Measurements from ENCODE around the gene SLC9A8.
"Not testable (repeated sequence)": the region's sequence is repeated elsewhere in the genome, so short reads cannot be mapped to it uniquely, and the experiment has no call there.

The SLC9A8 gene

DNA sequence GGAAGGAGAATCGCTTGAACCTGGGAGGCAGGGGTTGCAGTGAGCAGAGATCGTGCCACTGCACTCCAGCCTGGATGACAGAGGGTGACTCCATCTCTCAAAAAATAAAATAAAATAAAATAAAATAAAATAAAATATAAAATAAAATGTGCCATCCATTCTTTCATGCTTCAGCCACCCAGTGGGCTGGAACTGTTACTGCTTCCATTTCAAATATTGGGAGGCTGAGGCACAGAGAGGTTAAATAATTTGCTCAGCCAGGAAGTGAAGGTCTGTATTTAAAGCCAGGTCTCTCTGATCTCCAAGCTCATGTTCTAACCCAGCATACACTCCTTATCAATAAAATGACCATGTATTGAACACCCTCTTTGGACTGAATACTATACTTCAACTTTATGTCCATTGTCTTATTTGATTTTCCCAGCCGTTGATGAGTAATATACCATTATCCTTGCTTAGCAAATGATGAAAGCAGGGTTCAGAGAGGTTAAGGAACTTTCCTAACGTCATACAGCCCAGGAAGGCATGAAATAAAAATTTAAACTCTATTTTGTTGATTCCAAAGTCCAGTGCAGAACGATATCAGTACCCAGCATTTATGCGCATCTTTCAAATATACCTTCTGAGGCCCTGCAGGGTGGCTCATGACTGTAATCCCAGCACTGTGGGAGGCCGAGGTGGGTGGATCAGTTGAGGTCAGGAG, 25.8 kb upstream of the SLC9A8 start:
- DNase-seq (ENCODE audit: low read depth, low spot score) = no peak

DNA sequence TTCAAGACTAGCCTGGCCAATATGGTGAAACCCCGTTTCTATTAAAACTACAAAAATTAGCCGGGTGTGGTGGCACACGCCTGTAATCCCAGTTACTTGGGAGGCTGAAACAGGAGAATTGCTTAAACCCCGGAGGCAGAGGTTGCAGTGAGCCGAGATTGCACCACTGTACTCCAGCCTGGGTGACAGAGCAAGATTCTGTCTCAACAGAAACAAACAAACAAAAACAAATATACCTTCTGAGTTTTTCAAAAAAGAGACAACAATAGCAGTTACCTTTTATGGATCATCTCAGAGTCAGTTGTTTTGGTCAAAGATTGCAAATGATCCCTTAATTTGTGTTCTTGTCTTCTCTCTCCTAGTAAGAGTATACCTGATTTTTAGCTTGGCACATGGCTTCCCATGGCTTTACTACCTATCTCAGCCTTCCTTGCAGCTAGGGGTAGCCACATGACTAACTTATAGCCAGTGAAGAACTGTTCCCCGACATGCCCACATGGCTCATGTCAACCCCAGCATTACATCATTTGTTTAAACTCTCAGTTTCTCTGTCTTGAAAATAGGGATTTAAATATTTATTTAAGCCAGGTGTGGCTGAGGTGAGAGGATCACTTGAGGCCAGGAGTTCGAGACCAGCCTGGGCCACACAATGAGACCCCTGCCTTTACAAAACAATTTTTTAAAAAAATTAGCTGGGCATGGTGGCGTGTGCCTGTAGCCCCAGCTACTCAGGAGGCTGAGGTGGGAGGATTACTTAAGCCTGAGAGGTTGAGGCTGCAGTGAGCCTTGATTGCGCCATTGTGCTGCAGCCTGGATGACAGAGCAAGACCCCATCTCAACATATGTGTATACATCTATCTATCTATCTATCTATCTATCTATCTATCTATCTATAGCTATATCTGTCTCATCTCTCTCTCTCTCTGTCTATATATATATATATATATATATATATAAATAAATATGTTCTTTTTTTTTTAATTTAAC, 25.0 kb upstream of the SLC9A8 start:
- no peak for DNase-seq (ENCODE audit: low read depth, low spot score)

GRCh38 chr20:49790077-49790798, 22.4 kb upstream of the SLC9A8 start:
- no peak for DNase-seq (ENCODE audit: low read depth, low spot score)

- DNase-seq (ENCODE audit: low read depth, low spot score) = no peak
Observed at GRCh38 chr20:49791165-49791564, 21.5 kb upstream of the SLC9A8 start.

- DNase-seq (ENCODE audit: low read depth, low spot score) = no peak
Observed at GRCh38 chr20:49792006-49792405, 20.6 kb upstream of the SLC9A8 start.

DNA sequence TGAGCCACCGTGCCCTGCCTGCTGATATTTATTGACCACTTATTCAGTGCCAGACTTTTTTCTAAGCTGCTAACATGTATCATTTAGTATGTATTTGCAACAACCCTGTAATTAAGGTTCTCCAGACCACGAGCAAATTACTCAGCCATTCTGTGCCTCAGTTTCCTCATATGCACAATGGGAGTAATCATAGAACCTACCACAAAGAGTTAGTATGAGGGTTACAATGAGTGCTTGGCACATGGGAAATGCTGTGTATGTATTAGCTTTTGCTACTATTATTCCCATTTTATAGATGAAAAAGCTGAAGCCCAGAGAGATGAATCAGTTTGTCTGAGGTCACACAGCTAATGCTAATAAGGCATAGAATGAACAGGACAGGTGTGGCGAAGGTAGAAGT, 20.0 kb upstream of the SLC9A8 start:
- no peak for DNase-seq (ENCODE audit: low read depth, low spot score)

DNA sequence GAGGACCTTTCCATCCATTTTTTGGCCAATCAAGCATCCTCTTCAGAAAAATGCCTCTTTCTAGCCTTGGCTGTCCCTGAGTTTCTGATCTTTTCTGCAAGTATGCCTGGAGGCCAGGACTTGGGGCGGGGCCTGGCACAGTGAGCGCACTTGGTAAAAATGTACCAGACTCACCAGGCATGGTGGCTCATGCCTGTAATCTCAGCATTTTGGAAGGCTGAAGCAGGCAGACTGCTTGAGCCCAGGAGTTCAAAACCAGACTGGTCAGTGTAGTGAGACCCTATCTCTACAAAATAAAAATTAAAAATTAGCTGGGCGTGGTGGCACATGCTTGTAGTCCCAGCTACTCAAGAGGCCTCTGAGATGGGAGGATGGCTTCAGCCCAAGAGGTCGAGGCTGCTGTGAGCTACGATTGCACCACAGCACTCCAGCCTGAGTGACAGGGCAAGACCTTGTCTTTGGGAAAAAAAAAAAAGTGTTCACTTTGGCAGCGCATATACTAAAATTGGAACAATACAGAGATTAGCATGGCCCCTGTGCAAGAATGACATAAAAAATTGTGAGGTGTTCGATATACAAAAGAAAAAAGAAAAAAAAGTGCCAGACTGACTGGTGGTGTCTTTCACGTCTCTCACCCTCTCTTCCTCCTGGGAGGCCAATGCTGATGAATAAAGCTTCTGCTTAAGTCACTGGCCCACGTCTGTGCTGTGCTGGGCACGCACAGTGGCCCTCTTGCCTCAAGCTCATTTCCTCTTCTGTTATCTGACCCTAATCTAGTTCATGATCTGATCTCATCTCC, 18.1 kb upstream of the SLC9A8 start:
- DNase-seq (ENCODE audit: low read depth, low spot score) = no peak

GRCh38 chr20:49795135-49795424, 17.5 kb upstream of the SLC9A8 start:
- no peak for DNase-seq (ENCODE audit: low read depth, low spot score)

DNA sequence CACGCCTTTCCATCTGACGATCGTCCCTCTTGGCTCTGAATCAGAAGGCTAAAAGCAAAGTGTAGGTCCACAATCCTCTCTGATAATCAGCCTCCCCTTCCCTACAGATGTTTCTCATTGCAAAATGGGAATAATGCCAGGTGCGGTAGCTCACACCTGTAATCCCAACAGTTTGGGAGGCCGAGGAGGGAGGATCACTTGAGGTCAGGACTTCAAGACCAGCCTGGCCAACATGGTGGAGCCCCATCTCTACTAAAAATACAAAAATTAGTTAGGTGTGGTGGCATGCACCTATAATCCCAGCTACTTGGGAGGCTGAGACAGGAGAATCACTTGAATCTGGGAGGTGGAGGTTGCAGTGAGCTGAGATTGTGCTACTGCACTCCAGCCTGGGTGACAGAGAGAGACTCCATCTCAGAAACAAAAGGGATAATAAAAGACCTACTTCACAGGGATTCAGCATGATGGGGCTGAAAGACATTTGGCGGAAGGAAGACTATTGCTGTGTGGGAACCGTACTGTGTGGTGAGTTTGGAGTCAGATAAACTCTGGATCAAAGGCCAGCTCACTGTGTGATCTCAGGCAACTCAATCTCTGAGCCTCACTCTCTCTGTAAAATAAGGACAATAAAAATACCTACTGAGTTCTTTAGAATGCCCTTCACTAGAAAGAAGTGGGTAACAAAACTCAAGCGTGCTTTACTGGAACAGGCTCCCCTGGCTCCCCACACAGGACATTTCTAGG, 15.9 kb upstream of the SLC9A8 start:
- no peak for DNase-seq (ENCODE audit: low read depth, low spot score)

DNA sequence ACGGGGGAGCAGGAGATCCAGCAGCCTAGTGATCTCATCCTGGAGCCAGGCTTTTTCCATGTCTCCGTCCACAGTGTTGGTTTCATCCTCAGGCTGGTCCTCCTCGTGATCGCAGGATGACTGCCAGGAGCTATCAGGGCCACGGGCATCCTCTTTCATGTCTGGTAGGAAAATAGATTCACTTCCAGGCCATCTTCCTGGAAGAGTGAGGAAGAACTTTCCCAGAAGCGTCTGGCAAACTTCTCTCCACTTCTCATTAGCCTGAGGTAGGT, 15.3 kb upstream of the SLC9A8 start:
- no peak for DNase-seq (ENCODE audit: low read depth, low spot score)

- no peak for DNase-seq (ENCODE audit: low read depth, low spot score)
Observed at GRCh38 chr20:49798718-49799117, 13.9 kb upstream of the SLC9A8 start.

- DNase-seq (ENCODE audit: low read depth, low spot score) = no peak
Observed at GRCh38 chr20:49799698-49800097, 12.9 kb upstream of the SLC9A8 start.

DNA sequence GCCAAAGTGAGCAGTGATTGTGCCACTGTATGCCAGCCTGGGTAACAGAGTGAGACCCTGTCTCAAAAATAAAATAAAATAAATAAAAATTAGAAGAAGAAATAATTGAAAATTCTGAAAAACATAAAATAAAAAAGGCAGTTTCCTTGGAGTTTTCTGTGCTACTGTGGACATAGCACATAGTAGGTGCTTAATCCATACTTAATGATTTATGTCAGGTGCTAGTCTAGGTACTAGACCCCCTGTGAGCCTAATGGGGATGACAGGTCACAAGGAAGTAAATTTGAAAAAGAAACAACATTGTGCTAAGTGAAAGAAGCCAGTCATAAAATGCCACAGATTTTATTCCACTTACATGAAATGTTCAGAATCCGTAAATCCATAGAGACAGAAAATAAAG, 9.2 kb upstream of the SLC9A8 start:
- no peak for DNase-seq (ENCODE audit: low read depth, low spot score)

DNA sequence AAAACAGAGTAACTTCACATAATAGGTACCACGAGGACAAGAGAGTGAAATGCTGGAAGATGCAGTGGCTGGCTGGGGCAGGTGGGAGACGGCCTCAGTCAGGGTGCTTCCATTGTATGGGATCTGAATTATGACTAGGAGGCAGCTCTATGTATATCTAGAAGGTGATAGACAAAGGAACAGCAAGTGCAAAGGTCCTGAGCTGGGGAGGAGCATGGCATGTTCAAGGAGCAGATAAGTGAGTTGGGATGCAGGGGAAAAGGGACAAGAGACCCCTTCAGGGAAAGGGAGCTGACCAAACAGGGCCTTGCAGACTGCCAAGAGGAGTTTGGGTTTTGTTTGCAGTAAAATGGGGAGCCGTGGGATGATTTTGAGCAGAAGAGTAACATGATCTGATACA, 8.3 kb upstream of the SLC9A8 start:
- DNase-seq (ENCODE audit: low read depth, low spot score) = no peak

- not testable (repeated sequence) for DNase-seq (ENCODE audit: low read depth, low spot score)
Observed at GRCh38 chr20:49805224-49805876, 7.3 kb upstream of the SLC9A8 start.

DNA sequence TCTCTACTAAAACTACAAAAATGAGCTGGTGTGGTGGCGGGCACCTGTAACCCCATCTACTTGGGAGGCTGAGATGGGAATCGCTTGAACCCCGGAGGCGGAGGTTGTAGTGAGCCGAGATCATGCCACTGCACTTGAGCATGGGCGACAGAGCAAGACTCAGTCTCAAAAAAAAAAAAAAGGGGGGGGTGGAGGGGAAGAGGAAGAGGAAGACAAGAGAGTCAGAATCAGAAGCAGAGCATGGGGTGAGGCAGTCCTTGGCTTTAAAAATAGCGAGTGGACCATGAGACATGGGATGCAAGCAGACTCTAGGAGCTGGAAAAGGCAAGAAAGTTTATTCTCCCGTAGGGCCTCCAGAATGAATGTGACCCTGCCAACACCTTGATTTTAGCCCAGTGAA, 3.9 kb upstream of the SLC9A8 start:
- no peak for DNase-seq (ENCODE audit: low read depth, low spot score)

DNA sequence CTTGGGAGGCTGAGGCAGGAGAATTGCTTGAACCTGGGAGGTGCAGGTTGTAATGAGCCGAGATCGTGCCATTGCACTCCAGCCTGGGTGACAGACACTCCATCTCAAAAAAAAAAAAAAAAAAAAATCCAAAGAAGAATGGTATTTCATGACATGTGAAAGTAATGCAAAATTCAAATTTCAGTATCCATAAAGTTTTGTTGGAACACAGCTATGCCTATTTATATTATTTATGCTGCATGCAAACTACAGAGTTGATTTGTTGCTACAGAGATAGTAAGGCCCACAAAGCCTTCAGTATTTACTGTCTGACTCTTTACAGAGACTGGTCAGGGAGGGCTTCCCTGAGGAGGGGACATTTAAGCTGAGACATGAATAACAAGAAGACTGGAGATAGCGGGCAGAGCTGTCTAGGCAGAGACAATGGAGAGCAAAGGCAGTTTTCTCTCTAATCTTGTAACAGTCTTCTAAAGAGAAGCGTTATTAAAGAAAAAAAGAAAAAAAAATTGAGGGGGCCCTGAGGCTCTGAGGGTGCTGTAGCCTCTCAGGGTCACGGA, 2.7 kb upstream of the SLC9A8 start:
- DNase-seq (ENCODE audit: low read depth, low spot score) = no peak

GRCh38 chr20:49810491-49811190, 2.0 kb upstream of the SLC9A8 start:
- no peak for DNase-seq (ENCODE audit: low read depth, low spot score)

DNA sequence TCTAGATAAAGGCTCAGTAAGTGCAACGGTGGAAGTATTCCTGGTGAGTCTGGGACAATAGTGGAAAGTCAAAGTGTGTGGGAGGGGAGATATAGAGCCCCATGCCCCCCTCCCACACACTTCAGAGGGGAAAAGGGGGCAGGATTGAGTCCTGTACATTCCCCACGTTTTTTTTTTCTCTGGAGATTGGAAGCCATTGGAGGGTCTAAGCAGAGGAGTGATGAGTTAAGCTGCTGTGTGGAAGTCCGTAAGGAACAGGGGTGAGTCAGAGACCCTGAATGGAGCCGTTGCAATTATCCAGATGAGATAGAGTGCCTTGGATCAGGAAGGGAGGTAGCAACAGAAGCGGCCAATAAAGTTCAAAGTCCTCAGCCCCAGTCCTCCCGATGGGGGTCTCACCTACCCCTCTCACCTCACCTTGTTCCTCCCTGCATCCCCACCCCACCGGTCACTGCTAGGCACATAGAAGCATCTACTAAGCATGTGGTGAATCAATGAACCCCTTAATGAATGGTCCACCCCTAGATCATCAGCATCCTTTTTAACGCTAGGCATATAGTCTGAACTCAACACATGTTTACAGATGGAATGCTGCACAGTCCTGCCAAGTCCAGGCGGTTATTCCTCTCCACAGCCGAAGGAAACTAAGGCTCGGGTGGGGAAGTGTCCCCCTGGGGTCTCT, 662 bp upstream of the SLC9A8 start:
- DNase-seq (ENCODE audit: low read depth, low spot score) = no peak
